ENCODE data around the gene OPN1LW. TPM values are rescaled to one million over a fixed set of nuclear protein-coding genes. Genes with fewer than 3 reads are reported as not detected.
A peak's percentile ranks its signal among the peaks of the same experiment; 100 is the strongest.

Gene OPN1LW
- total and polyA plus RNA-seq, 12 donors, result not detected

GRCh38 chrX:154135458-154136229, 8.4 kb upstream of the OPN1LW start:
- Histone ChIP-seq H3K36me3 (replicated peaks in 1 of 2) (no peaks in the 10 kb centered on the region), H3K4me1 (replicated peaks in 1 of 2) (peaks cover 0 to 5% of the 10 kb centered on the region in 2 donors), H3K4me3 (no peak overlapping the region), H3K27me3 (no peaks in the 10 kb centered on the region), H3K9me3 (replicated peaks in 1 of 3) (no peaks in the 10 kb centered on the region), H3K27ac (no peak overlapping the region)
- DNase-seq, result no peak
- WGBS, 4 donors, result 67 to 77% (median 70%) methylated on average over 6 to 7 of the region's 7 CpGs
- intact Hi-C loops (cut with DNase I), result no loop called here
- TF ChIP-seq POLR2A (IDR thresholded peaks at IDR 0.05) (no peak), CTCF (IDR thresholded peaks at IDR 0.05) (no peak)

- Histone ChIP-seq H3K27ac (peak overlapping the region in 2 of 5 donors; percentile 35 to 36), H3K4me1 (replicated peaks in 1 of 2) (peaks cover 0 to 5% of the 10 kb centered on the region in 2 donors), H3K36me3 (replicated peaks in 1 of 2) (no peaks in the 10 kb centered on the region), H3K4me3 (peak overlapping the region in 1 of 4 donors; percentile 41), H3K27me3 (no peaks in the 10 kb centered on the region), H3K9me3 (replicated peaks in 1 of 3) (no peaks in the 10 kb centered on the region)
- WGBS, 4 donors, result 3 to 30% (median 16%) methylated on average over 17 to 44 of the region's 44 CpGs
- peak; percentile 49 to 74 (median 62) for TF ChIP-seq CTCF (IDR thresholded peaks at IDR 0.05)
- TF ChIP-seq POLR2A (IDR thresholded peaks at IDR 0.05), result no peak
- peak; percentile 45 to 79 (median 74) for DNase-seq
- intact Hi-C loops (cut with DNase I), result no loop called here
Measured at GRCh38 chrX:154136627-154137161, 7.3 kb upstream of the OPN1LW start.

- Histone ChIP-seq H3K4me3 (no peak overlapping the region), H3K4me1 (replicated peaks in 1 of 2) (peaks cover 0 to 5% of the 10 kb centered on the region in 2 donors), H3K27ac (no peak overlapping the region), H3K27me3 (no peaks in the 10 kb centered on the region), H3K36me3 (replicated peaks in 1 of 2) (no peaks in the 10 kb centered on the region), H3K9me3 (replicated peaks in 1 of 3) (no peaks in the 10 kb centered on the region)
- no peak for DNase-seq
- 76 to 91% (median 84%) methylated on average over 10 of the region's 10 CpGs for WGBS, 4 donors
- intact Hi-C loops (cut with DNase I), result no loop called here
- TF ChIP-seq POLR2A (IDR thresholded peaks at IDR 0.05), result no peak
- no peak for TF ChIP-seq CTCF (IDR thresholded peaks at IDR 0.05)
Measured at GRCh38 chrX:154138857-154139256, 5.2 kb upstream of the OPN1LW start.

GRCh38 chrX:154140206-154140605, 3.8 kb upstream of the OPN1LW start:
- Histone ChIP-seq H3K27me3 (no peaks in the 10 kb centered on the region), H3K36me3 (replicated peaks in 1 of 2) (no peaks in the 10 kb centered on the region), H3K27ac (no peak overlapping the region), H3K4me3 (no peak overlapping the region), H3K9me3 (replicated peaks in 1 of 3) (no peaks in the 10 kb centered on the region), H3K4me1 (replicated peaks in 1 of 2) (peaks cover 0 to 5% of the 10 kb centered on the region in 2 donors)
- no peak for TF ChIP-seq CTCF (IDR thresholded peaks at IDR 0.05)
- no peak for TF ChIP-seq POLR2A (IDR thresholded peaks at IDR 0.05)
- intact Hi-C loops (cut with DNase I), result no loop called here
- 82 to 94% (median 92%) methylated on average over 2 to 12 of the region's 12 CpGs for WGBS, 4 donors
- DNase-seq, result no peak

All from adrenal gland (tissue), 12 donors.